CD4-positive, alpha-beta T cell treated with Interleukin-12 subunit alpha and Interleukin-12 subunit beta, for 1 hour (primary cell): ENCODE data around the gene FAM13C.
"Not testable (repeated sequence)": the region's sequence is repeated elsewhere in the genome, so short reads cannot be mapped to it uniquely, and the experiment has no call there.

Experiments
- DNase-seq: peaks from one replicate; pipeline ENCODE4 v3.0.0-alpha.2; 2020

FAM13C gene

DNA sequence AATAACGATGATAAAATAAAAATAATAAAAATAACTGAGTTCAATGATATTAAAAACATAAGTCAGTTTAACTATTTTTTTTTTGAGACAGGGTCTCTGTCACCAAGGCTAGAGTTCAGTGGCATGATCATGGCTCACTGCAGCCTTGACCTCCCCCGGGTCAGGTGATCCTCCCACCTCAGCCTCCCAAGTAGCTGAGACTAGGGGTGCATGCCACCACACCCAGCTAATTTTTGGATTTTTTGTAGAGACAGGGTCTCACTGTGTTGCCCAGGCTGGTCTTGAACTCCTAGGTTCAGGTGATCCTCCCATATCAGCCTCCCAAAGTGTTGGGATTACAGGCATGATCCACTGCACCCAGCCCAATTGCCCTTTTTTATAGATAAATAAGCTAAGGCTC is 138.8 kb downstream of the FAM13C start:
- not testable (repeated sequence) for DNase-seq

DNA sequence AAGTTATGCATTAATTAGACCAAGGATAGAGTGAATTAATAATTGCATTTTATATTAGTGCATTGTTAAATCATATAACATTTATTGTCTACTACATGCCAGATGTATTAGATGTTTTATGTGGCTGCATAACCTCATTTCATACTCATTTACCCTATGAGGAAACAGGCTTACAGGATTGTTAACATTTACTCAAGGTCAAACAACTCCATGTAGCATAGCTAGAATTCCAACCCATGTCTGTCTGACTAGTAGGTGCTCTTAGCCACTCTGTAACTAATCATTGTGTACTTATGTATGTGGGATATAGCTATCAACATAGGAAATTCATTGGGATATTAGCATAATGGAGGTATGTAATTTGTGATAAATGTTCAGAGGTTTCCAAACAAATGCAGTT is 139.6 kb downstream of the FAM13C start:
- no peak for DNase-seq

DNA sequence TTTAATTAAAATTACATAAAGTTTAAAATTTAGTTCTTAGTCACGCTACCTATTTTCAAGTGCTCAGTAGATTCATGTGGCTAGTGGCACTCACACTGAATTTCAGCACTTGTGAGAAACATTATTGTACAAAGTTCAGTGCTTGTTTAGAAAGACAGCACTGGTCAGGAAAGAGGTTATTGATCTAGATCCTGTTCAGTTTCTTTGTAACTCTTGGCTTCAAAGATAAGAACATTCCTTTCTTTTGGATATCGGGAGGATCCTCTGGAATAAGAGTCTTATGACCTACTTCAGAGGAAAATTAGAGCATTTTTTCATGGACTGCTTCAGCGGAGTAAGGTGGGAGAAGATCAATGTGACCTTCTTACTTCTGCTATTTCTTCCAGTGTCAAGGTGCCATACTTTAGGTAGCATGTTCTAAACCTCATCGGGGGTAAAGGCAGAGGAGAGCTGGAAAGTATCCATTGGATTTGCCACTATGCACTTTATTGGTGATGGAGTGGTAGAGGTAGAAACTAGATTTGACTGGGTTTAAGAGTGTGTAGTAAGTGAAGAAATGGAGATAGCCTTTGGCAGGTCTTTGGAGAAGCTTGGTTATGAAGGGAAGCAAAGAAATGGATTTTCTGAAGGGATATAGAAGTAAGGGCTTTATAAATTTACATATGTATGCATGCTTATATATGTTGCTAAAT is 146.0 kb downstream of the FAM13C start:
- no peak for DNase-seq

DNA sequence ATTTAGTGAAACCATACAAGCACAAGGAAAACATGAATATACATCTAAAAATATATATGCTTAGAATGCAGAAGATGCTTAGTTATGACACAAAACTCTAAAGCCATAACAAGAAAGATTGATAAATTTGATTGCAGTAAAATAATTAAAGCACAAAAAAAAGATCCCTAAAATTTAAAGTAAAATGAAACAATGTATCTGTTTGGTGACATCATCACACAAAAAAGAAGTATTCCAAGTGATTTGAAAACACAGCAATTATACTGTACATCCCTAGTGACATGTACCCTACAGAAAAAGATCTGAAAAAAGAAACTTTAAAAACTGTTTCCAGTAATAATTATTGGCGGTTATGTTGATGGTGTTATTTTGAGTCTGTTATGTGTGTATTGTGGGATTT is 148.2 kb downstream of the FAM13C start:
- DNase-seq = no peak

DNA sequence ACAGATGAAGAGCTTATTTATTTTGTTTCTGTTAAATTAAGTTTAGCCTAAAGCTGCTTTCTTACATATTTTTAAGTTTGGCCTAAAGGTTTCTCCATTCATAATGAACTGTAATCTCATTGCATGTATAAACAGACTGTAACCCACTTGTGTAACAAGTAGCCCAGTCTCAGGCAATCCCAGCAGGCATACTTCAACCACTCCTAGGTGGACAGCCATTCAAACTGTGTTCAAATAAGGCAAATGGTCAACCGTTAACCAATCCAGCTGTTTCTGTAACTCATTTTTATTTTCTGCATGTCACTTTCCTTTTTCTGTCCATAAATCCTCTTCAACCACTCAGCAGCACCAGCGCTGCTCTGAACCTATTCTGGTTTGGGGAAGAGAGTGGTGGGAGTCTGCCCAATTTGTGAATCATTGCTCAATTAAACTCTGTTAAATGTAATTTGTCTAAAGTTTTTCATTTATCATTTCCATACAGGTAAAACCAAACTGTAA is 150.0 kb downstream of the FAM13C start:
- DNase-seq = no peak

DNA sequence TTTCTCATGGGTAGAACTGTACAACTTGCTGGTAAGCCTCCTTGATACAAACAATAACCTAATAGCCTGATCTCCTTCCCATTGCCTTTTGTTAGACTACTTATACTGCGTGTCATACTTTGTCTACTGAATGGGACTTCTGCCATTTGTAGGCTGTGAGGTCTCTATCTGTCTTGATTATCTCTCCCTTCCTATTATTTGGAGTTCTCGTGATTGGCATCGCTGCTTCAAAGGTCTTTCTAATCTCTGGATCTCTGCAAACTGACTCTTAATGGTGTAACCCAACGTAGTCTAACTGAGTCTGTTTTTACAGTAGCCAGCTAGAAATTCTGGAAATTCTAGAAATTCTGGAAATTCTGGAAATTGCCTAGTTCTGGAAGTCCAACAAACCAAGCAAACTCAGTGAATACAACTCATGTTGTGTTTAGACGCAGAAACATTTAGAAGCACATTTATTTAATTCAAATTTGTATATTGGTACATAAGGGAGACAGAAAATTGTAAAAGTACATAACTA is 156.1 kb downstream of the FAM13C start:
- DNase-seq = no peak
